K562 (cell line): ENCODE measurements around the gene ZFP14.
"Not testable (repeated sequence)": the region's sequence is repeated elsewhere in the genome, so short reads cannot be mapped to it uniquely, and the experiment has no call there.

Experiments
- BRCA1 ChIP-seq, 2 experiments: fragments of 450-650 bp in 1 of 2; sonication (generic) in 1 of 2; formaldehyde crosslinking in 1 of 2; IDR thresholded peaks; 2 replicates each; pipeline versions ENCODE4 v1.5.0 to v1.6.1; 2017 to 2020; ENCODE audit warnings: mild to moderate bottlenecking in 1 of 2, missing genetic modification reagents in 1 of 2
- CBX5 ChIP-seq: IDR thresholded peaks from 2 replicates; pipeline ENCODE4 v1.6.1; 2014; ENCODE audit warnings: low read depth, borderline replicate concordance
- TCF3 ChIP-seq: sonication (generic); formaldehyde crosslinking; IDR thresholded peaks from 2 replicates; pipeline ENCODE4 v1.4.0; 2020; ENCODE audit warnings: mild to moderate bottlenecking, missing genetic modification reagents

DNA sequence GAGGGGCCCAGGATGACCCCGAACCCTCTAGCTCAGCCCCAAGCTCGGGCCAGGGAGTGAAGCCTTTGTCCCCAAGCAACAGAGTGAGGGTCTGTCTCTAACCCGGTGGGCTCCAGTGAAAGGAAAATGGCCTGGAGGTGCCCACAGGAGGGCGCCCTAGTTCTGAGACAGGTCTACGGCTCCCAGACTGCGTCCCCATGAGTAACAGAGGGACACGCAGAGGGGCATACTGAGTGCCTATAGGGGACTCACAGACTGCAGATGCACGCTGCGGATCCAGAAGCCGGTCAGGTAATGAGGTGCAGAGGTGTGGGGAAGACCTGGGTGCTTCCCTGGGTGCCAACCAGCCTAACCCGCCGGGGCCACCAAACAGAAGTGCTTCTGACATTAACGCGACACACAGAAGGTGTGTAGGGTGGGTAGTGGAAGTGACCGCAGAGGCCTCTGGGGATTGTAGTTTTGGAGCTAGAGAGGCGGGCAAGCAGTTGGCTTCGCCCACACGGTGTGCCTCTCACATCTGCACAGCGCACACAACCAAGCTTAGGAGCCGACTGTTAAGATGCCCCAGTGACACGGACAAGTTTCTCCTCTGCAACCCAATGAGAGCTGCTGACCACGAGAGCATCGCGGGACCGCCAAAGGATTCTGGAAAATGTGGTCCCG is 67.8 kb downstream of the ZFP14 start:
- TF ChIP-seq TCF3; CBX5; BRCA1 (IDR thresholded peaks at IDR 0.05); BRCA1 (CRISPR knock-in tag; IDR thresholded peaks at IDR 0.05): not testable (repeated sequence)
